Breast epithelium (tissue), 3 donors: ENCODE data around the gene HIBADH.

Experiments used
- CTCF ChIP-seq, 3 donors: fragments of 450-650 bp; IDR thresholded peaks; one replicate each; pipeline ENCODE4 v1.5.1; 2016 to 2017; ENCODE audit warnings: antibody characterized with exemption in 3 of 3, mild to moderate bottlenecking in 3 of 3, moderate library complexity in 3 of 3
- POLR2A ChIP-seq: fragments of 450-650 bp; IDR thresholded peaks from one replicate; pipeline ENCODE4 v1.6.1; 2016; ENCODE audit warnings: antibody characterized with exemption, mild to moderate bottlenecking, moderate library complexity

GRCh38 chr7:27501001-27501400, 161.7 kb downstream of the HIBADH start:
- TF ChIP-seq CTCF (IDR thresholded peaks at IDR 0.05) (no peak), POLR2A (no peak)
